GM21528 (cell line): ENCODE measurements around the gene SNF8.
"Not testable (repeated sequence)": the region's sequence is repeated elsewhere in the genome, so short reads cannot be mapped to it uniquely, and the experiment has no call there.

ENCODE experiments used
- ATAC-seq: cut with Tn5 transposase; IDR thresholded peaks from one replicate; pipeline ENCODE4 v1.9.1; 2021; ENCODE audit warnings: mild to moderate bottlenecking, moderate library complexity; ENCODE audit not compliant: unreplicated experiment, low FRiP score

The SNF8 gene

DNA sequence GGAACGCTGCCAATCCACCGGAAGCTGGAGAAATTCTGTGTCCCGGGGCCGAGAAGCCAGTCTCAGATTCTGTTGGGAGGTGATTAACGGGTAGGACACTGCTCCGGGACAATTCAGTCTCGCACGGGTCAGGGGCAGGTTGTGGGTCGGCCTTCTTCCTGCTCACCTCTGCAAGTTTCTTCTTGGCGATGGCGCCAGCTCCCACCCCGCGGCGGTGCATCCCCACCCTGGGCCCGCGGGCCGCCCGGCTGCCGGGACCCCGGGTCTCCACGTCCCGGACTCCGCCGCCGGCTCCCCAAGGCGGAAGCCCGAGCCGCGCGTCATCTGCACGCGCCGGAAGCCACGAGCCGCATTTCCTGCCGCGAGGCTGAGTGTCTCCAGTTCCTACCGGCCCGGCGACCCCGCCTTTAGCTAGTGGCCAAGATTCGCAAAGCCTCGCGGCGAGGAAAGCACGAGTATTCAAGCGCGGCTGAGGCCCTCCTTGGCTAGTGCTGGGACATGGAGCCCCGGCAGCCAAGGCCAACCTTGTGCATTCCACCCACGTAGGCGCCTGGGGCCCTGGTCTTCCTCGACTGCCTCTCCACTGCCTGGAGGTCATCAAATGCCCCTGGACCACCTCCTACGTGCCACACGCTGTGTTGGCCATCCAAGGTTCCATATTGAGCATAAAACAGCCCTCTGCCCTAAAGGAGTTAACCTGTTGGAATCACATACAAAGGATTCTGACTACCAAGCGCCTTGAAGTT is at the start of gene SNF8:
Gene SNF8, minus strand, starts transcription at position 328 of the 746 bp plus-strand sequence. Its CDS starts 108 bp downstream, at position 220.
- peak; percentile 75 for ATAC-seq

GRCh38 chr17:48993951-48994350 is 49.3 kb upstream of the SNF8 start:
- no peak for ATAC-seq

- no peak for ATAC-seq
Measured at GRCh38 chr17:48993305-48993704, 48.7 kb upstream of the SNF8 start.

GRCh38 chr17:48992444-48992843 is 47.8 kb upstream of the SNF8 start:
- no peak for ATAC-seq

DNA sequence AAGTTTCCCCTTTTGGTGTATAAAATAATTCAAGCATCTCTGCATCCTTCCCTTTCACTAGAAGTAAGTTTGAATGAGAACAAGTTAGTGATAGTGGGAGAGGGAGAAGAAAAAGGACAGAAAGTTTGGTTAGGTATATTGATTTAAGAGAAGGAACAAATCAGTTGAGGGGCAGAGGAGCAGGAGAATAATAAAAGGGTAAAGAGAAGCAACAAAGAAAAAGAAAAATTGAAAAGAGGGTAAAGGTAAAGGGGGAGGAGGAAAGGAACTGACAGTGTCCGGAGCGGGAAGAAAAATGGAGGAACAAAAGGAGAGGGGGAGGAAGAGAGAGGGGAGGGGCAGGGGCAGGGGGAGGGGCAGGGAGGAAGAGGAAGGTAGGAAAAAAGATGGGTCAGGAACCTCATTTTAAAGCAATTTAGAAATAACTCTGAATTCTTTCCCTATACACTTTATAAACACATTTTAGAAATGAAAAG is 46.3 kb upstream of the SNF8 start:
- no peak for ATAC-seq

GRCh38 chr17:48989100-48989499 is 44.5 kb upstream of the SNF8 start:
- no peak for ATAC-seq

GRCh38 chr17:48985436-48986245 is 41.0 kb upstream of the SNF8 start:
- ATAC-seq = no peak

DNA sequence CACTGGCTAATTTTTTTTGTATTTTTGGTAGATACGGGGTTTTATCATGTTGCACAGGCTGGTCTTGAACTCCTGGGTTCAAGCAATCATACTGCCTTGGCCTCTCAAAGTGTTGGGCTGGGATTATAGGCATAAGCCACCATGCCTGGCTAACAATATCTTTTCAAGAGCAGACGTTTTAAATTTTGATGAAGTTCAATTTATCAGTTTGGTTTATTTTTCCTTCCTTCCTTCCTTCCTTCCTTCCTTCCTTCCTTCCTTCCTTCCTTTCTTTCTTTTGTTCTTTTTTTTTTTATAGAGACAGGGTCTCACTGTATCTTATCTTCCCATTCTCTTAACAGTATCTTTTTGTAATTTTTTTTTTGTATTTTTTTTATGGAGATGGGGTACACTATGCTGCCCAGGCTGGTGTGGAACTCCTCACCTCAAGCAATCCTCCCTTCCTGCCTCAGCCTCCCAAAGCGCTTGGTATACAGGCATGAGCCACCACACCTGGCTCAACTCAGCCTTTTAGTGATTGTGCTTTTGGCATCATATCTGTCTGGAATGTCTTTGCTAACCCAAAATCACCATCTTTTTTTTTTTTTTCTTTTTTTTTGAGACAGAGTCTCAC is 37.4 kb upstream of the SNF8 start:
- no peak for ATAC-seq

DNA sequence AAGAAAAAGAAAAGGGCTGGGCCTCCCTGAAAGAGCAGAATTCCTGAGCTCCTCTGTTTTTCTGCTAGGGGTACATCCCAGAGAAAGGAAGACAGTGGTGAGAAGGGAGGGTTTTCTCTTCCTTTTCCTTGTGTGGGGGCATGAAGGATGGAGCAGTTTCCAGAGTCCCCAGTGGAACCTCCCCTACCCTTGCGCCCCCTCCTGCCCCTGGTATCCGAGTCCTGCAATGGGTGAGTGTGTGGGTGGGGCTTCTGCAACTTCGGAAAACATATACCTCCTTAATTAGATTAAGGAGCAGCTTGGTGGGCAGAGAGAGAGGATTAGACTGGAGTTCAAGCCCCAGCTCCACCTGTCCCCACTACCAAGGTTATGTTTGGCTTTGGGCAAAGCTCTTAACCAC is 29.2 kb upstream of the SNF8 start:
- no peak for ATAC-seq

DNA sequence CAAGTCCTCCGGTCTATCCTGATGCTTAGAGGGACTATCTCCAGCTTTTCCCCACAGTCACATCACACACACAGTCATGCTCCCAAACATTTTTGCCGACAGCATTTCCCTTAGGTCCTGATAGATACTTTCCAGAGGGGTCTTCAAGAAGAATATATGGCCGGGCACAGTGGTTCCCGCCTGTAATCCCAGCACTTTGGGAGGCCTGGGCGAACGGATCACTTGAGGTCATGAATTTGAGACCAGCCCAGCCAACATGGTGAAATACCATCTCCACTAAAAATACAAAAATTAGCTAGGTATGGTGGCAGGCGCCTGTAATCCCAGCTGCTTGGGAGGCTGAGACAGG is 28.1 kb upstream of the SNF8 start:
- no peak for ATAC-seq

- ATAC-seq = no peak
Measured at GRCh38 chr17:48970865-48971687, 26.4 kb upstream of the SNF8 start.

DNA sequence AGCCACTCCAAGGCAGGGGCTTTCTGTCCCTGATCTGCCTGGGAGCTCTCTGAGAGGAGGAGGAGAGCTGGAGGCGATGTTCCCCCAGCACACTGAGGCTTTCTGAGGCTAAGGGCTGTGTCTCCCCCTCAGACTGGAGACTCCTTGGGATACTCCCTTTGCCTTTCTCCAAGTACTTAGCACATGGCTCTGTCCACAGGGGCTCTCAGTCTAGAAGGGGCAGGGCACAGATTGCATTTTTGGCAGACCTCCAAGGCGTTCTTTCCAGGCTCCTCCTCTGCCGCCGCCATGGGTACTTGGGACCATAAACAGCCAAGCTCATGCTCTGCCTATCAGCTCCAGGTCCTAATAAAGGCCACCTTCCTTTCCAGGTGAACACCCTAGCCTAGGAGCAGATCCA is 25.6 kb upstream of the SNF8 start:
- no peak for ATAC-seq

DNA sequence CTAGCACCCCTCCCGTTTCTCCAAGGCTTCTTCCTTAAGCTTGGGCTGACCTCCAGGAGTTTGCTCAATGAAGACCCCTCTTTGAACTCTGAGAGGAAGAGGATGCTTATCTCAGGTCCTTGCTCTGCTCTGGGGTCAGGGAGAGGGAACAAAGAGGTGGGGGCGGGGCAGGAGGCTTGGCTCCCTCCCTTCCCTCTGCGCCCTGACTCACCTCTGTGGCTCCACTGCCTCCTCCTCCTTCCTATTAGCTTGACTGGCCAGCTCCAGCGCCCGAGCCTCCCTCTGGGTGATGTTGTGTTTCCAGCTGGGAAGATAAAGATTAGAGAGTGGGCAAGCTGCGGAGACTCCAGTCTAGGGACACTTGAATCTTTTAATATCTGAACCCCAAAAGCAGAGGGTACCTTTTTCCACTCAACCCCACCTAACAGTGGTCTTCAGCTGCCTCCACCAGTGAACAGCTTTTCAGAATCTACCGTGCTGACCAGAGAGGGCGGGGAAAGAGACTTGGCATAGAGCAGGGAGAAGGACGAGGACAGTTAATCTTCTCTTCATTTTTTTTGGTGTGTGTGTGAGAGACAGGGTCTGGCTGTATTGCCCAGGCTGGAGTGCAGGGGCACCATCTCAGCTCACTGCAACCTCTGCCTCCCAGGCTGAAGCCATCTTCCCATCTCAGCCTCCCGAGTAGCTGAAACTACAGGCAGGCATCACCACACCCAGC is 17.0 kb upstream of the SNF8 start:
- no peak for ATAC-seq

GRCh38 chr17:48960834-48961515 is 16.3 kb upstream of the SNF8 start:
- ATAC-seq = no peak

DNA sequence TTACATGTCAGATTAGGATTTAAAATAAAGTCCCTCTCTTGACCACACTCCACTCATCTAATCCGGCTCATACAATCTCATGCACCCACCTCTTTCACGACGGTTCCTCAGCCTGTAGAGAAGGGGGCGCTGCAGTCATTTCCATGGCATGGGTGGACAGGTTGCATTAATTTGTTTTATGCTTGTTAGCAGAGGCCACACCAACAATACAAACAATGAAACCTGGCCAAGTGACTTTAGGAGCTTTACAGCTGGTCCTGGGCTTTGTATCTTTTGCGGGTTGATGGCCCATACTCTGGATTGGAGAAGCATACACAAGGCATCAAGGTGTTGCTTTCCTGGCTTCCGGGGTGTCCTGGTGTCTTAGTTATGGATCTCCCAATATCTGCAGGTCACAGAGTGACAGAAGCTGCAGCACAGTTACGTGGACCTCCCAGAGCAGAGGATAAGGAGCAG is 9.7 kb upstream of the SNF8 start:
- ATAC-seq = no peak

DNA sequence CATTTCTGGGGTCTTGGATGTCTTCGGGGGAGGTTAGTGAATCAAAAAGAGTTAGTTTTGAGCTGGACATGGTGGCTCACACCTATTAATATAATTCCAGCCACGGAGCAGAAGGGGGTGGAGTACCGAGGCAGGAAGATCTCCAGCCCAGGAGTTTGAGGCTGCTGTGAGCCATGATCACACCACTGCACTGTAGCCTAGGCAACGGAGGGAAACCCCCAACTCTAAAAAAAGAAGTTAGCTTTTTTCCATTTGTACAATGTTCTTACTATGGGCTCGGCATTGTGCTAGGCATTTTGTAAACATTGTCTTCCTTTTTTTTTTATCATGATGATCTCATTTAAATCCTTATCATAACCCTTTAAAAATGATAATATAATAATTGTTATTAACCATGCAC is 8.3 kb upstream of the SNF8 start:
- ATAC-seq = no peak

DNA sequence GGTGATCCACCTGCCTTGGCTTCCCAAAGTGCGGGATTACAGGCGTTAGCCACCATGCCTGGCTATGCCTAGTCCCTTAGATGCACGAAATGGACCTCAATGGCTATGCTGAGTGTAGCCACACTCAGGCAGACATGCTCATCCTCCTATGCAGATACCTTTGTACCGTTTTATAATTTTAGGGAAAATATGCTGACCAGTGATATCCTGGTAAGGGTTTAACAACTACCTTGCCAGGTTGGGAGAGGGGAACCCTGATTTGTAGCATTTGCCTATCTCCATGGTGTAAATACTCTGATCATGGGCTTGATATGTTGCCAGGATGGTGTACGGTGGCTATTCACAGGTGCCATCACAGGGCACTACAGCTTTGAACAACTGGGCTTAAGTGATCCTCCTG is 6.9 kb upstream of the SNF8 start:
- ATAC-seq = no peak

- not testable (repeated sequence) for ATAC-seq
Measured at GRCh38 chr17:48945261-48945651, 614 bp upstream of the SNF8 start.

DNA sequence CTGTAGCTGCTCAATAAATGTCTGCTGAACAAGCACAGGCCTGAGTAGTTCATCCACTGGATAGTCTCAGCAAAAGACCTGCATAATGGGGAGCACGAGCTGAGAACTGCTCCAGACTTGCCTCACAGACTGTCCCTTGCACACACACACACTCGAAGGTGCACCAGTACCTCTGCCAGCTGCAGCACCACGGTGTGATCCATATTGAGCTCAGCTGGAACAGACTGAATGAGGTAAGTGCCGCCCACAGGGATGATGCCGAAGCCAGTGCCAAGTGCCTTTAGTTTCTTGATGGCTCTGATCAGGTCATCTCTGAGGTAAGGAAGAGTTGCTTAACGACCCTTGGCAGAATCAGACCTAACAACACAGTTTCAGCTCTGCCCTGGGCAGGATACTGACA is 11.6 kb downstream of the SNF8 start:
- ATAC-seq = no peak
